Right hindlimb (tissue), 1 donor: ENCODE data around the gene RABGGTB.
A peak's percentile ranks its signal among the peaks of the same experiment; 100 is the strongest.
"Not testable (repeated sequence)": the region's sequence is repeated elsewhere in the genome, so short reads cannot be mapped to it uniquely, and the experiment has no call there.

Source experiments
- DNase-seq: peaks from one replicate; pipeline ENCODE4 v3.0.0-alpha.2; 2018

RABGGTB gene

DNA sequence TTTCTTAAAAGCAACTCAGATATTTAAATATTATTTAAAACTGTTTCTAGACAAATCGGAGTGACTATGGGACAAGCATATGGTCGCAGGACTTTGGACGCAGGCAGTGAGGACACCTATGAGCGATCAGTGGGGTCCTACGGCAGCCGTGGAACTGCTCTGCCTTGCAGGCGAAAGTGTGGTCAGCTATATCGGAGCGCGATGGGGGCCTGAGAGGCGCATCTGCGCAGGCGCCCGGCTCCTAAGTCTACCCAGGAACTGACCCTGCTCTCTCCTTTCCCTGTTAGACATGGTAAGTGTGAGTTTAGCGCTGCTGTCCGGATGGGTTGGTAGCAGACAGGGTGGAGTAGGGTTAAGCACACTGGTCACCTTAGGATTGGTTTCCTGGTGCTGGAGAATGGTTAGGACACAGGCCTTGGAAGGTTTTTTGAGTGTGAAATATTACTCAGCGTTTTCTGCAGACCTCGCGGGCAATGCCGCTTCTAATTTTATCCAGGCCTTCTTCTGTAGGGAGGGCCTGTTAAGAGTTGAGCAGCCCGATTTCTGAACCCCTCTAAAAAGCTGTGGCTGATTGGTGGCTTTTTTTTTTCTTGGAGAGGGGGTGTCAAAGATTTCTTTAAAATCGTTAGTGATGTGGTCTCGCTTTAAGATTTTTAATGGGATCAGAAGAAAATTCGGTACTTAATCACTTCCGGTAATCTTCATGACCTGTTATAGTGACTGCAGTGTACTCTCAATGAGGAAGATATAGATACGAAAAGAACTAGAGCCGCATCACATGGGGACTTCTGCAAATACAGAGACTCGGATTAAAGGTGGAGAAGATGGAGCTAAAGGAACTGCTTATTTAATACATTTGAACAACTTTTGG is at the start of gene RABGGTB:
Gene RABGGTB (plus strand): TSS at position 274 of the 871 bp plus-strand sequence. CDS start 16 bp downstream, at position 290.
- DNase-seq = peak; percentile 97

DNA sequence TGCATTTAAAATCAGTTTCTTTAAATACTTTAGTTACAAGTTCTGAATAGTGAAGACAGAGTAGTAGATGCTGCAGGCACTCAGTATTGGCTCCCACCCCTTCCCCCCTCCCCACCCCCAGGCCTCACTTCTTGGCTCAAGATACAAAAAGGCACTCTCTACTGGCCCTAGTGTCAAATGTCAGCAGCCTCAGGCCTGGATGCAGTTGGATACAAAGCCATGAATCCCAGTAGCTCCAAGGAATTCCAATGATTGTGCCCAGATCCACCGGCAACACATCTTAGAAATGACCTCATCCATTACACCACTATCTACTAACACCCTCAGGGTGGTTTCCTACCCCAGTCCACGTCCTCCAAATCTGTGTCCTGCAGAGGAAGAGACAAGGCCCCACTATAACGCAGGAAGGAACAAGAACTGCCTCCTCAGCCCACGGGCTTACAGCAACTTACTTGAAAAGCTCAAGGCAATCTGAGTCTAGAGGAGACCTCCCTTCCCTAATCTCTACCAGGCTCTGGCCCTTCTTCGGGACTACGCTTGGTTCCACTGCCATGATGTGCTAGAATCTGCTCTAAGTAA is 43.9 kb upstream of the RABGGTB start:
- no peak for DNase-seq

DNA sequence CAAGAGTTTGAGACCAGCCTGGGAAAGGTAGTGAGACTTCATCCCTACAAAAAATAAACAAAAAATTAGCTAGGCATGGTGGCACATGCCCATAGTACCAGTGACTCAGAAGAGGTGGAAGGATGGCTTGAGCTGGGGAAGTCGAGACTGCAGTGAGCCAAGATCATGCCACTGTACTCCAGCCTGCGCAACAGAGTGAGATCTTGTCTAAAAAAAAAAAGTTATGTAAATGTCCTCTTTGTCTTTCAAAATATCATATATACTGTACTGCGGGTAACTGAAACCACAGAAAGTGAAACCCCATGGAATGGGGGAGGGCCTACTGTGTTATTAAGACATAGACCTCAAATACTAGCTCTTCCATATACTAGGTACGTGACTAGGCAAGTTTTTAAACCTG is 40.8 kb upstream of the RABGGTB start:
- DNase-seq = no peak

DNA sequence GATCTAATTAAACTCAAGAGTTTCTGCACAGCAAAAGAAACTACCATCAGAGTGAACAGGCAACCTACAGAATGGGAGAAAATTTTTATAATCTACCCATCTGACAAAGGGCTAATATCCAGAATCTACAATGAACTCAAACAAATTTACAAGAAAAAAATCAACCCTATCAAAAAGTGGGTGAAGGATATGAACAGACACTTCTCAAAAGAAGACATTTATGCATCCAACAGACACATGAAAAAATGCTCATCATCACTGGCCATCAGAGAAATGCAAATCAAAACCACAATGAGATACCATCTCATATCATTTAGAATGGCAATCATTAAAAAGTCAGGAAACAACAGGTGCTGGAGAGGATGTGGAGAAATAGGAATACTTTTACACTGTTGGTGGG is 28.8 kb upstream of the RABGGTB start:
- not testable (repeated sequence) for DNase-seq

DNA sequence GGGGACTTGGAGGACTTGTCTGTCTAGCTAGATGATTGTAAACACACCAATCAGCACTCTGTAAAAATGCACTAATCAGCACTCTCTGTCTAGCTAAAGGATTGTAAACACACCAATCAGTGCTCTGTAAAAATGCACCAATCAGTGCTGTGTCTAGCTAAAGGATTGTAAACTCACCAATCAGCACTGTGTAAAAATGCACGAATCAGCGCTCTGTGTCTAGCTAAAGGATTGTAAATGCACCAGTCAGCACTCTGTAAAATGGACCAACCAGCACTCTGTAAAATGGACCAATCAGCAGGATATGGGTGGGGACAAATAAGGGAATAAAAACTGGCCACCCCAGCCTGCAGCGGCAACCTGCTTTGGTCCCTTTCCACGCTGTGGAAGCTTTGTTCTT is 27.5 kb upstream of the RABGGTB start:
- DNase-seq = not testable (repeated sequence)

DNA sequence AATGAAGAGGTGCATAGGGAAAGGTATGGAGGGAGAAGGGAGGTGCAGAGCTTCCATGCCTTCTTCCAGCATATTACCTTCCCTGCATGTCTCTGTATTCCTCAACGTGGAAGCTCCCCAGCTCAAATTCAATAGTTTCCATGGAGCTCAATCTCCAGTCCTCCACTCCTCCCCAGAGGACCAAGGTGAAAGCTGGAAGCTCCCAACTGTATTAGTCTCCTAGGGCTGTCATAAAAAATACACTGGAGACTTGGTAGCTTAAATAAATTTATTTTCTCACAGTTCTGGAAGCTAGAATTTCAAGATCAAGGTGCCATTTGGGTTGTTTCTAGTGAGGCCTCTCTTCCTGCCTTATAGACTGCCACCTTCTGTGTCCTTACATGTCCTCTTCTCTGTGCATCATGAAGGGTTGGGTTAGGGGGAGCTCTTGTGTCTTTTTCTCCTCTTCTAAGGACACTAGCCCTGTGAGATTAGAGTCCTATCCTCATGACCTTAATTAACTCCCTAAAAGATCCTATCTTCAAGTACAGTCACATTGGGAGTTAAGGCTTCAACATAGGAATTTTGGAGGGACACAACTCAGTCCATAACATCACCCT is 21.9 kb upstream of the RABGGTB start:
- DNase-seq = no peak

DNA sequence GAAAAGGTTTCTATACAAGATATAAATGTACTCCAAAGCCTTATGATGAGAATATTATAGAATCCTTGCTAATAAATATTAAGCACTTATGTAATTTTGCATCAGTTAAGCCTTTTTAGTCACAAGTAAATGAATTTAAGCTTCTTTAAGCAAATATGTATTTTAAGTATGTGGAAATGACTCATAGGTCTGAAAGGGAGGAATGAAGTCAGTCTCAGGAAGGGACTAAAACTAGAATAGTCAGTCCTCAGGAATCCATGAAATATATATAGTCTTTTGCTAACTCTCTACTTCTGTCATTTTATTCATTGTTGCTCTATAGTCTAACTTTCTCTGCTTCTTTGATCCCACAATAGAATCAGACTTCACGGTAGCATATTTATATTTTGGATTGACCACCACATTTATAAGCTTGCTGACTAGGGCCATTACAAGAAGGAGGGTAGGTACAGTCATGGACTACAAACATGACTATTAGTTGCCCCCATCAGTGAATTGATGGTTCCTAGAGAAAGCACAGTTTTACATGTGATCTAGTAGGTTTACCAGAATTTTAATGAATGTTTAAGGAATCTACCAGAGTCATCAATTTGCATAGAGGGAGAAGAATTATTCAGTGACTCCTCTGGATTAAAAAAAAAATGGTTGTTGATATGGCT is 20.2 kb upstream of the RABGGTB start:
- DNase-seq = no peak

DNA sequence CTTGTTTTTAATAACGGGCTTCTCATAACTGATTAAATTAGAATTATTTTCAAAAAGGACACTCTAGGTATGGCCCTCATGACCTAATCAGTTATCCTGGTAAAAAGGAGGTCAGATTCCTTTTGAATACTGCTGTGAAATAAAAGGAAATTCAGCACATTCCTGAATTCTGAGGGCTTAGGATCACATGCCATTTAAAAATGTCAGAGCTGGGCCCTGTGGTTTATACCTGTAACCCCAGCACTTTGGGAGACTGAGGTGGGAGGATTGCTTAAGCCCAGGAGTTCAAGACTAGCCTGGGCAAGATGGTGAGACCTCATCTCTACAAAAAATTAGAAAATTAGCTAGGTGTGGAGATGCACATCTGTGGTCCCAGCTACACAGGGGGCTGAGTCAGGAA is 18.0 kb upstream of the RABGGTB start:
- no peak for DNase-seq

DNA sequence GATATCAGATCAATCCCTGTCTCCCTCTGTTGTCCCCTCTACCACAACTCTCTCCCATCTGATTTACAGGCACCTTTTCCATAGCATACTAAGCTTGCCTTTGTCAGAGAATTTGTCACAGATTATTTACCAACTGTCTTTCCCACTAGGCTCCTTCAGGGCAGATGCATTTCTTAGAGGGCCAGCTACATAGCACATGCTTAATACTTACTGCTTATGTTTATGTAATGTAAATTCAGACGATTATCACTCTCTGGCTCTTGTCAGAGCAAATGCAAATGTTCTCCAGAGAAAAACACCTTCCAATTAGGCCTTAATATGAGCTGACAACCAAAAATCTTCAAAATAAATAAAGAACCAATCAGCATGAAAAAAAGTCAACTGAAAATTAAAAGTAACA is 15.3 kb upstream of the RABGGTB start:
- DNase-seq = no peak

DNA sequence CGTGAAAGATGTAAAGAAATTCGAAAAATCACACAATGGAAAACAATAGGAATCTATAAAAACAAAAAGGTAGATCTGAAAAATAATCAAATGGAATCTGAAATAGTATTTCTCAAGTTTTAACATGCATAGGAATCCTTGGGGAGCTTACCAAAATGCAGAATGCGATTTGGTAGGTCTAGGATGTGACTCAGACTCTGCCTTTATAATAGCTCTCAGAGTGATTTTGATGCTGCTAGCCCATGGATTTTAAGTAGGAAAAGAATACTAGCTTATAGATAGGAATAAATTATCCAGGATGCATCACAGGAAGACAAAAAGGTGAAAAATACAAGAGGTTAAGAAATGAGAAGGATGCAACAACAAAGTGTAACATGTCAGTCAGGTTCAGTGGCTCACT is 14.1 kb upstream of the RABGGTB start:
- no peak for DNase-seq

DNA sequence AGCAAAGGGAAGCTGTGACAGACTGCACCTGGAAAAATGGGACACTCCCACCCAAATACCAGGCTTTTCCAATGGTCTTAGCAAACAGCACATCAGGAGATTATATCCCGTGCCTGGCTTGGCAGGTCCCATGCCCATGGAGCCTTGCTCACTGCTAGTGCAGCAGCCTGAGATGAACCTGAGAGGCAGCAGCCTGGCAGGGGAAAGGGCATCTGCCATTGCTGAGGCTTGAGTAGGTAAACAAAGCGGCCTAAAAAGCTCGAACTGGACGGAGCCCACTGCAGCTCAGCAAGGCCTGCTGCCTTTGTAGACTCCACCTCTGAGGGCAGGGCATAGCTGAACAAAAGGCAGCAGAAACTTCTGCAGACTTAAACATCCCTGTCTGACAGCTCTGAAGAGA is 8.2 kb upstream of the RABGGTB start:
- DNase-seq = not testable (repeated sequence)

DNA sequence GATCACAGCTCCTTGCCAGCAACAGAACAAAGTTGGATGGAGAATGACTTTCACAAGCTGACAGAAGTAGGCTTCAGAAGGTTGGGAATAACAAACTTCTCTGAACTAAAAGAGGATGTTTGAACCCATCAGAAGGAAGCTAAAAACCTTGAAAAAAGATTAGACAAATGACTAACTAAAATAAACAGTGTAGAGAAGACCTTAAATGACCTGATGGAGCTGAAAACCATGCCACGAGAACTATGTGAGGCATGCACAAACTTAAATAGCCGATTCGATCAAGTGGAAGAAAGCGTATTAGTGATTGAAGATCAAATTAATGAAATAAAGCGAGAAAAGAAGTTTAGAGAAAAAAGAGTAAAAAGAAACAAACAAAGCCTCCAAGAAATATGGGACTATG is 7.4 kb upstream of the RABGGTB start:
- not testable (repeated sequence) for DNase-seq

DNA sequence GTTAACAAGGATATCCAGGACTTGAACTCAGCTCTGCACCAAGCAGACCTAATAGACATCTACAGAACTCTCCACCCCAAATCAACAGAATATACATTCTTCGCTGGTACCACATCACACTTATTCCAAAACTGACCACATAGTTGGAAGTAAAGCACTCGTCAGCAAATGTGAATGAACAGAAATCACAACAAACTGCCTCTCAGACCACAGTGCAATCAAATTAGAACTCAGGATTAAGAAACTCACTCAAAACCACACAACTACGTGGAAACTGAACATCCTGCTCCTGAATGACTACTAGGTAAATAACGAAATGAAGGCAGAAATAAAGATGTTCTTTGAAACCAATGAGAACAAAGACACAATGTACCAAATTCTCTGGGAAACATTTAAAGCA is 5.9 kb upstream of the RABGGTB start:
- not testable (repeated sequence) for DNase-seq

DNA sequence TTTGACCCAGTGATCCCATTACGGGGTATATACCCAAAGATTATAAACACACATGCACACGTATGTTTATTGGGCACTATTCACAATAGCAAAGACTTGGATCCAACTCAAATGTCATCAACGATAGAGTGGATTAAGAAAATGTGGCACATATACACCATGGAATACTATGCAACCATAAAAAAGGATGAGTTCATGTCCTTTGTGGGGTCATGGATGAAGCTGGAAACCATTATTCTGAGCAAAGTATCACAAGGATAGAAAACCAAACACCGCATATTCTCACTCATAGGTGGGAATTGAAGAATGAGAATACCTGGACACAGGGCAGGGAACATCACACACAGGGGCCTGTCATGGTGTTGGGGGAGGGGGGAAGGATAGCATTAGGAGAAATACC is 2.1 kb upstream of the RABGGTB start:
- not testable (repeated sequence) for DNase-seq

DNA sequence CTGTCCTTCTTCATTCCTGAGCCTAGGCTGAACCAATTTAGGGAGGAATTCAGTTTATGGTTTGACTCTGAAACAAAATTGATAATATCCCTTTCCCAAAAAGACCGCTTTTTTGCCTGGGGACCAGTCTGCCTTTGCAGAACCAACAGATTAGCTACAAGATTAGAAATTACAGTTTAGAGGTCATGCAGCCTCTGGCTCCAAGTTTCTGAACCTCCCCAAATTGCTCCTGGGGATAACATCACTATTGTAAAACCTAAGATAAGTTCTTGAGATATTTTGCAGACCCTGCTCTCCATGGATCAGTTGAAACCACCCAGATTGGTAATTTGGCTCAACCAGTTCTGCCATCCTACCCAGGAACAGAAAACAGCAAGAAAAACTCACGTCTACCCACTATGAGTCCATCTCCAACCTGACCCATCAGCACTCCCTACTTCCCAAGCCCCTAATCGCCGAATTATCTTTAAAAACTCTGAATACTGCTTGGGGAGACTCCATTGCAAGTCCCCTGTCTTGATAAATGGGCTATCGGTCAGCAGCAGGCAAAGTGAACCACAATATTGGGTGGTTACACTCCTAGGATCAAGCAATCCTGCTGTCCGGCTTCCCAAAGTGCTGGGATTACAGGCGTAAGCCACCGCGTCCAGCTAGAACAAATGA is 605 bp upstream of the RABGGTB start:
- DNase-seq = no peak

DNA sequence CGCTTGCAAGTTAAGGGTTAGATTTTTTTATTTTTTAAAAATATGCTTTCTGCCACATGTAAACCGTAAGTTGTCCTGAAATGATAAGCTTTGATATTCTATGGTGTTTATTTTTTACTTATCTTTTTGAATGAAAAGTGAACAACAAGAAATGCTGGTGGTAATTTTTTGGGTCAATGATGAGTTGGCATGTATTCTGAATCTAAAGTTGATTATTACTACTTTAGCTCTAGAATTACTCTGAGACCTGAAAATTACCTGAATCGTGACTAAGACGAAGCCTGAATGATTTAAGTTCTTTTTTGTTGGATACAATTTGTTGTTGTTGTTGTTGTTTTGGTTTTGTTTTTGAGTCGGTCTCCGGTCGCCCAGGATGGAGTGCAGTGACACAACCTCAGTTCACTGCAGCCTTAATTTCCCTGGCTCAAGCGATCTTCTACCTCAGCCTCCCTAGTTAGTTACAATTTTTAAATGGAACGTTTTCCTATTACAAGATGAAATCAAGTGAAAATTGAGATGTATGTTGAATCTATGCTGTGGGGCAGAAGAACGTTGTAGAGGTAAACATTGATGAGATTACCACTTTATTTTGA is 941 bp downstream of the RABGGTB start:
- no peak for DNase-seq

DNA sequence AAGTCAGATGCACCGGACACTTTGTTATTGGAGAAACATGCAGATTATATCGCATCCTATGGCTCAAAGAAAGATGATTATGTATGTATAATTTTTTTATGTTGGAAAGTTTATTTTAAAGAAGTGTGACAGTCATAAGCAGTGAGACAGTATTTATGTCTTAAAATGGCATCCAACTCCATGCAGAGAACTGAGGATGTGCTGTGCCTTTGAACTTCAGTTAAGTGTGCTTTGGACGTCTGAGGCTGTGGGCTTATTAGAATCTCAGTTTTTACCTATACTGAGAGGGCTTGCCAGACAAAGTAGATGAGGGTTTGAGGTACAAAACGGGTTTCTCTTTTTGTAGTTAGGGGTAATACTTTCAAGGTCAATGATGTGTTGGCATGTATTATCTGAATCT is 1.5 kb downstream of the RABGGTB start:
- no peak for DNase-seq

DNA sequence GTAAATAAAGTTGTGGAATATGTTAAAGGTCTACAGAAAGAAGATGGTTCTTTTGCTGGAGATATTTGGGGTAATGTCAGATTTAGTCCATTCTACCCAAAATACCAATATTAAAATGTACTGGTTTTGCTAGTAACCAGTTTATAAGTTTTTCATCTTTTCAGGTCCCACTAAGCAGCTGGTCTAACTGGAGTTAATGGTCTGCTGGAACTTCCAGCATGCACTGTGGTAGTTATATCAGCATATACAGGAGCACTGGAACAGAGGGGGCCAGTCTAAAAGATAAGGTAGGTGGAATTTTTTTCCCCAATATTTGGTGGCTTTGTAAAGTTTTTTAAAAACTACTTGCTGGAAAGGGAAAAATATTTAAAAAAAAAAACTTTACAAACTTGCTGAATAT is 3.9 kb downstream of the RABGGTB start:
- DNase-seq = no peak

DNA sequence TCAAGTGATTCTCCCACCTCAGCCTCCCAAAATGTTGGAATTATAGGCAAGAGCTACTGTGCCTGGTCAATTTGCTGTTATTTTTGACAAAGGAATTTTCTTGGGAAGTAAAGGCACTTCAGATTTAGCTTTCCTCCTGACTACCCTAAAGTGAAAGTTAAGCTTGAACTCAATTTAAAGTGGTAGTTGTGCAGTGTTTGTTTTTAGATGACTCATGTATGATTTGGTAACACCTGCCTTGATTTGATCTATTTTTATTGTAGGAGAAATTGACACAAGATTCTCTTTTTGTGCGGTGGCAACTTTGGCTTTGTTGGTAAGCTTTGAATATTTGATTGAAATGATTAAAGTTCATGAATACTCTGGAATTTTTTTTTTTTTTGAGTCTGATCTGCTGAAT is 5.0 kb downstream of the RABGGTB start:
- DNase-seq = no peak

DNA sequence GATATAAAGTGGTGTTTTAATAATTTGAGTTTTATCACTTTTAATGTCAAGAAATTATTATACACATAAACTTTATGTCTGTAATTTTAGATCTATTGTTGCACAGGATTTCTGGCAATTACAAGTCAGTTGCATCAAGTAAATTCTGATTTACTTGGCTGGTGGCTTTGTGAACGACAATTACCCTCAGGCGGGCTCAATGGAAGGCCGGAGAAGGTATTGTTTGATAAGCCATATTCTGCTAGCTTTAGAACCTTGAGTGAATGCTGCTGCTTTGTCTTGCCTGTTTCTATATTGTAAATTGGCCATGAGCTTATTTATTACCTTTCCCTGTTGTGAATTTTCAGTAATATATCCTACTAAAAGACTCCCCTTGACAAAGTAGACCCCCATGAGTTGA is 6.0 kb downstream of the RABGGTB start:
- no peak for DNase-seq

DNA sequence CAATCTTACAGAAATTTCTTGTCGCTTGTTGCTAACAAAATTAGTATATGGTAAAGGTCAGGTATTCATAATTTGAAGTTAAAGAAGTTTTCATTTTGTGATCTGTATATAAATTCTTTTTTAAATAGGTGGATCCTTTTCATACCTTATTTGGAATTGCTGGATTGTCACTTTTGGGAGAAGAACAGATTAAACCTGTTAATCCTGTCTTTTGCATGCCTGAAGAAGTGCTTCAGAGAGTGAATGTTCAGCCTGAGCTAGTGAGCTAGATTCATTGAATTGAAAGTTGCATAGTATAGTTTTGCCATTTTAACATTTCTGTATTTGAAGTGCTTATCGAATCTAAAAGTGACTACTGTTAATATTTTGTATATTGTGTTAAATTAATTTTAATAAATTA is 8.3 kb downstream of the RABGGTB start:
- DNase-seq = no peak

DNA sequence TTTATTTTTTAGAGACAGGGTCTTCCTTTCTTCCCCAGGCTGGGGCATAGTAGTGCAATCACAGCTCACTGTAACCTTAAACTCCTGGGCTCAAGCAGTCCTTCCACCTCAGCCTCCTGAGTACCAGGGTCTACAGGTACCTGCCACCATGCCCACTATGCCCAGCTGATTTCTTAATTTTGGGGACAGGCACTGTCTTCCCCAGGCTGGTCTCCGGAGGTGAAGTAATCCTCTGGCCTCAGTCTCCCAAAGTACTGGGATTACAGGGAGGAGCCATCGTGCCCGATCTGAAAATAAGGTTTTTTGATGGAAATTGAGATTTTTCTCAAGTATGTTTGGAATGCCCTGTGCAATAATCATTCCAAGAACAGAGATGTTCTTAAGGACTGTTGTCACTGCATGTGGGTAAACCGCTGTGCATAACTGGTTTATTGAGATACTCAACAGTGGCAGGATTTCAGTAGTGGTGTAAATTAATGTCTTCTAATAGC is 9.7 kb downstream of the RABGGTB start:
- DNase-seq = no peak
